H1 (cell line): ENCODE data around the gene CRPPA. TPM values are rescaled to one million over a fixed set of nuclear protein-coding genes. Genes with fewer than 3 reads are reported as not detected.
"Not testable (repeated sequence)": the region's sequence is repeated elsewhere in the genome, so short reads cannot be mapped to it uniquely, and the experiment has no call there.

Source experiments
- CTCF ChIA-PET: fragments of 300-600 bp; sonication (Branson Sonifier 250); formaldehyde crosslinking; loops from one replicate; lab custom pipeline; 2021; ENCODE audit not compliant: partially characterized antibody; lab: Charles Lee
- POLR2A ChIA-PET: fragments of 300-600 bp; sonication (Branson Sonifier 250); formaldehyde crosslinking; loops from one replicate; lab custom pipeline; 2021; ENCODE audit warnings: inconsistent platforms; ENCODE audit not compliant: partially characterized antibody; lab: Charles Lee
- DNase-seq, 2 experiments: peaks; one replicate each; pipeline versions ENCODE4 v3.0.0 to v3.0.0-alpha.2; 2010 to 2022; ENCODE audit warnings: low spot score in 2 of 2, low read depth in 1 of 2, mixed read lengths in 1 of 2
- FAIRE-seq: peaks from 2 replicates; lab custom pipeline; 2011; peaks lifted over from hg19 to GRCh38; lab: Jason Lieb, UNC
- H2AFZ ChIP-seq: 2 replicates; pipeline ENCODE4 v1.8.1; 2012; ENCODE audit warnings: low read length, inconsistent platforms
- H2AK5ac ChIP-seq: 2 replicates; pipeline ENCODE4 v1.6.1; 2013; ENCODE audit warnings: low read depth, low read length
- H2BK120ac ChIP-seq: replicated peaks from 2 replicates; pipeline ENCODE3; 2013; ENCODE audit warnings: low read depth, low read length, inconsistent platforms
- H2BK12ac ChIP-seq: 2 replicates; pipeline ENCODE4 v1.6.1; 2013; ENCODE audit warnings: low read depth, low read length
- H2BK15ac ChIP-seq: 2 replicates; pipeline ENCODE4 v1.6.1; 2013; ENCODE audit warnings: low read length
- H2BK20ac ChIP-seq: 2 replicates; pipeline ENCODE4 v1.6.1; 2013; ENCODE audit warnings: low read length
- H2BK5ac ChIP-seq: 2 replicates; pipeline ENCODE4 v1.6.1; 2013; ENCODE audit warnings: low read depth, low read length
- H3K14ac ChIP-seq: 2 replicates; pipeline ENCODE4 v1.6.1; 2013; ENCODE audit warnings: inconsistent platforms; ENCODE audit not compliant: insufficient read length
- H3K18ac ChIP-seq: 2 replicates; pipeline ENCODE4 v1.6.1; 2013; ENCODE audit warnings: low read length; ENCODE audit errors: extremely low read depth
- H3K23ac ChIP-seq: 2 replicates; pipeline ENCODE4 v1.6.1; 2013; ENCODE audit warnings: inconsistent platforms; ENCODE audit not compliant: insufficient read length
- H3K23me2 ChIP-seq: 2 replicates; pipeline ENCODE4 v1.6.1; 2013; ENCODE audit warnings: low read depth, low read length
- H3K27ac ChIP-seq: 2 replicates; pipeline ENCODE4 v1.6.1; 2011; ENCODE audit warnings: low read depth, low read length, inconsistent platforms
- H3K27me3 ChIP-seq, 4 experiments: replicated peaks in 1 of 4; 1 replicate in 1 of 4; 2 replicates in 3 of 4; pipeline versions ENCODE4 v1.6.1 to v1.8.1; 2011 to 2013; ENCODE audit warnings: low read length in 3 of 4, mild to moderate bottlenecking in 3 of 4, inconsistent platforms in 2 of 4, mixed read lengths in 2 of 4, moderate library complexity in 1 of 4; ENCODE audit not compliant: control insufficient read depth in 3 of 4, insufficient read depth in 3 of 4; ENCODE audit errors: extremely low read depth in 1 of 4
- H3K36me3 ChIP-seq, 4 experiments: 2 replicates each; pipeline versions ENCODE4 v1.6.1 to v1.8.1; 2011 to 2013; ENCODE audit warnings: mild to moderate bottlenecking in 4 of 4, low read length in 3 of 4, moderate library complexity in 2 of 4, control low read depth in 1 of 4, inconsistent platforms in 1 of 4; ENCODE audit not compliant: insufficient read depth in 4 of 4, control insufficient read depth in 2 of 4
- H3K4ac ChIP-seq: replicated peaks from 2 replicates; pipeline ENCODE3; 2013; ENCODE audit warnings: low read length, low read depth, mixed read lengths, inconsistent platforms; ENCODE audit not compliant: insufficient read length
- H3K4me1 ChIP-seq, 4 experiments: replicated peaks in 1 of 4; 1 replicate in 1 of 4; 2 replicates in 3 of 4; pipeline versions ENCODE4 v1.6.1 to v1.8.1; 2011 to 2013; ENCODE audit warnings: low read length in 3 of 4, inconsistent platforms in 2 of 4, mixed read lengths in 1 of 4; ENCODE audit not compliant: insufficient read depth in 4 of 4, control insufficient read depth in 3 of 4
- H3K4me2 ChIP-seq, 2 experiments: 2 replicates each; pipeline versions ENCODE4 v1.6.1 to v1.8.1; 2011 to 2013; ENCODE audit warnings: low read depth in 2 of 2, low read length in 2 of 2, control low read depth in 1 of 2, inconsistent platforms in 1 of 2, mild to moderate bottlenecking in 1 of 2; ENCODE audit not compliant: insufficient read depth in 1 of 2
- H3K4me3 ChIP-seq, 4 experiments: fragments of 200-600, 300-600 bp in 1 of 4; sonication (generic), shearing (Covaris generic), sonication (Bioruptor Twin) in 1 of 4; 2 replicates each; pipeline versions ENCODE4 v1.5.1 to v1.8.1; 2011 to 2016; ENCODE audit warnings: low read length in 4 of 4, low read depth in 3 of 4, control low read depth in 2 of 4, inconsistent platforms in 2 of 4, mild to moderate bottlenecking in 2 of 4, mixed read lengths in 1 of 4, moderate library complexity in 1 of 4; ENCODE audit not compliant: insufficient read depth in 2 of 4; ENCODE audit errors: extremely low read depth in 1 of 4
- H3K56ac ChIP-seq: replicated peaks from 2 replicates; pipeline ENCODE3; 2013; ENCODE audit warnings: low read depth, mild to moderate bottlenecking, mixed read lengths, low read length, inconsistent platforms; ENCODE audit not compliant: insufficient read length
- H3K79me1 ChIP-seq: 2 replicates; pipeline ENCODE4 v1.6.1; 2013; ENCODE audit warnings: low read depth, low read length, control low read depth
- H3K79me2 ChIP-seq, 2 experiments: 2 replicates each; pipeline versions ENCODE4 v1.6.1 to v1.8.1; 2012 to 2013; ENCODE audit warnings: low read length in 2 of 2, mild to moderate bottlenecking in 2 of 2, inconsistent platforms in 1 of 2; ENCODE audit not compliant: insufficient read depth in 2 of 2, control insufficient read depth in 1 of 2
- H3K9ac ChIP-seq, 4 experiments: replicated peaks in 1 of 4; 1 replicate in 1 of 4; 2 replicates in 3 of 4; pipeline versions ENCODE4 v1.6.1 to v1.8.1; 2011 to 2013; ENCODE audit warnings: low read depth in 3 of 4, low read length in 3 of 4, control low read depth in 2 of 4, mild to moderate bottlenecking in 2 of 4, moderate library complexity in 2 of 4, inconsistent platforms in 1 of 4; ENCODE audit errors: extremely low read depth in 1 of 4
- H3K9me3 ChIP-seq, 2 experiments: 2 replicates each; pipeline versions ENCODE4 v1.6.1 to v1.8.1; 2012 to 2013; ENCODE audit warnings: mild to moderate bottlenecking in 2 of 2, moderate library complexity in 2 of 2, control low read depth in 1 of 2, inconsistent platforms in 1 of 2, low read depth in 1 of 2, low read length in 1 of 2, mixed read lengths in 1 of 2; ENCODE audit not compliant: insufficient read depth in 2 of 2
- H4K20me1 ChIP-seq, 2 experiments: replicated peaks in 1 of 2; 2 replicates each; pipeline versions ENCODE3 to v1.8.1; 2011 to 2013; ENCODE audit warnings: inconsistent platforms in 2 of 2, low read length in 2 of 2, mild to moderate bottlenecking in 1 of 2; ENCODE audit not compliant: insufficient read depth in 2 of 2, control insufficient read depth in 1 of 2
- H4K5ac ChIP-seq: 2 replicates; pipeline ENCODE4 v1.6.1; 2013; ENCODE audit warnings: low read length, low read depth, mixed read lengths, inconsistent platforms; ENCODE audit not compliant: insufficient read length
- H4K8ac ChIP-seq: 2 replicates; pipeline ENCODE4 v1.8.0; 2013; ENCODE audit warnings: mild to moderate bottlenecking, moderate library complexity, low read length, inconsistent platforms; ENCODE audit not compliant: insufficient read depth; ENCODE audit errors: extremely low read depth
- H4K91ac ChIP-seq: replicated peaks from 2 replicates; pipeline ENCODE3; 2013; ENCODE audit warnings: low read length, mixed read lengths, inconsistent platforms; ENCODE audit not compliant: insufficient read length
- WGBS, 2 experiments: shearing (Covaris generic) in 1 of 2; methylation state at CpG; one replicate each; pipeline versions ENCODE4 v1.1.6 to v1.1.7; 2013 to 2015; ENCODE audit warnings: low lambda C conversion rate in 2 of 2, mixed read lengths in 2 of 2, inconsistent platforms in 1 of 2, low coverage in 1 of 2, missing lambda C conversion rate in 1 of 2; ENCODE audit not compliant: insufficient replicate concordance in 2 of 2, insufficient coverage in 1 of 2, insufficient read length in 1 of 2; ENCODE audit errors: extremely low coverage in 1 of 2, missing lambda C conversion rate in 1 of 2; 5-methylcytosine and 5-hydroxymethylcytosine counted together
- polyA plus RNA-seq, 7 experiments: library from polyadenylated mRNA; depleted of rRNA in 3 of 7; stranded (reverse) in 5 of 7; unstranded in 2 of 7; fragments of >200 nt in 5 of 7; fragments of 200-250 nt in 2 of 7; gene quantifications; 1 replicate in 5 of 7; 2 replicates in 1 of 7; 4 replicates in 1 of 7; pipeline versions ENCODE4 v1.2.1 to v1.2.3, GENCODE V29; 2011 to 2013; ENCODE audit warnings: missing spikeins in 2 of 7, mixed read lengths in 2 of 7
- small RNA-seq: library from polyadenylated mRNA; stranded (forward); fragments of <200 nt; extraction: miRNeasy Mini kit (QIAGEN cat#:217004); gene quantifications from one replicate; pipeline ENCODE3, GENCODE V24; 2013; ENCODE audit not compliant: insufficient read depth
- total RNA-seq: library from RNA; stranded (reverse); fragmentation: NEBNext Ultra II Directional; extraction: Animal tissue kit (Norgen Biotek cat#: 25700); gene quantifications from 2 replicates; pipeline ENCODE4 v1.2.1, GENCODE V29; 2021

The CRPPA gene
- total and polyA plus RNA-seq, 2 of the 8 experiments (the other 6 are each of a cell fraction or from before 2014, with no cell fraction given), result 0.23 to 0.39 TPM

DNA sequence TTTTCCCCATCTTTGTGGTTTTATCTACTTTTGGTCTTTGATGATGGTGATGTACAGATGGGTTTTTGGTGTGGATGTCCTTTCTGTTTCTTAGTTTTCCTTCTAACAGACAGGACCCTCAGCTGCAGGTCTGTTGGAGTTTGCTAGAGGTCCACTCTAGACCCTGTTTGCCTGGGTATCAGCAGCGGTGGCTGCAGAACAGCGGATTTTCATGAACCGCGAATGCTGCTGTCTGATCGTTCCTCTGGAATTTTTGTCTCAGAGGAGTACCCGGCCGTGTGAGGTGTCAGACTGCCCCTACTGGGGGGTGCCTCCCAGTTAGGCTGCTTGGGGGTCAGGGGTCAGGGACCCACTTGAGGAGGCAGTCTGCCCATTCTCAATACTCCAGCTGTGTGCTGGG is 38.2 kb downstream of the CRPPA start:
- H2BK5ac ChIP-seq, H3K4me1 ChIP-seq, CTCF ChIA-PET, H2BK12ac ChIP-seq, H3K23me2 ChIP-seq, H3K18ac ChIP-seq, H3K79me1 ChIP-seq, H3K9ac ChIP-seq, H3K56ac ChIP-seq, H4K5ac ChIP-seq, H2BK20ac ChIP-seq, H4K20me1 ChIP-seq, FAIRE-seq, H3K4ac ChIP-seq, H3K79me2 ChIP-seq, H3K23ac ChIP-seq, H4K8ac ChIP-seq, H2BK120ac ChIP-seq, H3K14ac ChIP-seq, H3K4me3 ChIP-seq, H2AK5ac ChIP-seq, H3K27me3 ChIP-seq, H3K36me3 ChIP-seq, DNase-seq, H2AFZ ChIP-seq, H2BK15ac ChIP-seq, H3K27ac ChIP-seq, H4K91ac ChIP-seq, POLR2A ChIA-PET, H3K4me2 ChIP-seq: not testable (repeated sequence)
- peaks cover 15 to 17% of the 10 kb centered on the region in 2 experiments for H3K9me3 ChIP-seq
- WGBS, 2 experiments, result 93% methylated on average over 6 of the region's 7 CpGs; no CpG with 5 or more reads in 1 of the 2 experiments

Small RNA genes within 50 kb of the gene (small RNA-seq; reads per million reads assigned to genes)
- not detected for gene AC005014.3

Other genes starting within 250 kb of the CRPPA start
- 0.35 and 0.55 TPM in 2 replicates for gene SOSTDC1, start 44.2 kb upstream of the CRPPA start, total RNA-seq
- 0.35 and 0.79 TPM in 2 replicates for gene SOSTDC1, start 44.2 kb upstream of the CRPPA start, polyA plus RNA-seq (2011; rRNA removed)
- gene LRRC72, start 105.3 kb upstream of the CRPPA start, total RNA-seq, result not detected in 2 replicates
- not detected in 2 replicates for gene LRRC72, start 105.3 kb upstream of the CRPPA start, polyA plus RNA-seq (2011; rRNA removed)
- 9.3 and 9.6 TPM in 2 replicates for gene ANKMY2, start 224.2 kb upstream of the CRPPA start, total RNA-seq
- gene ANKMY2, start 224.2 kb upstream of the CRPPA start, polyA plus RNA-seq (2011; rRNA removed), result 3.8 and 5.2 TPM in 2 replicates
- 98.4 and 103 TPM in 2 replicates for gene BZW2, start 224.6 kb upstream of the CRPPA start, total RNA-seq
- 26.0 and 32.3 TPM in 2 replicates for gene BZW2, start 224.6 kb upstream of the CRPPA start, polyA plus RNA-seq (2011; rRNA removed)